Adipose tissue (tissue), 3 donors: ENCODE results near the gene NET1. TPM values are rescaled to one million over a fixed set of nuclear protein-coding genes. Genes with fewer than 3 reads are reported as not detected.
"Not testable (repeated sequence)": the region's sequence is repeated elsewhere in the genome, so short reads cannot be mapped to it uniquely, and the experiment has no call there.

Source experiments
- H3K27ac ChIP-seq: one replicate; pipeline ENCODE4 v1.5.1; 2013; ENCODE audit warnings: low read depth, low read length
- WGBS, 3 donors: extraction: QIAGEN DNeasy Blood & Tissue Kit; methylation state at CpG; one replicate each; pipeline ENCODE4 v1.1.7; 2013; 5-methylcytosine and 5-hydroxymethylcytosine counted together
- polyA plus RNA-seq, 3 donors: library from polyadenylated mRNA; stranded (reverse); fragments of 200-250 nt; gene quantifications; one replicate each; pipeline ENCODE4 v1.2.3, GENCODE V29; 2013
- donor health status: healthy with polysubstance abuse.
- donor health status: Bipolar disorder and iron deficiency.
- donor health status: healthy.

NET1 gene
- polyA plus RNA-seq, 3 donors = 32.4 to 96.2 (median 38.6) TPM

DNA sequence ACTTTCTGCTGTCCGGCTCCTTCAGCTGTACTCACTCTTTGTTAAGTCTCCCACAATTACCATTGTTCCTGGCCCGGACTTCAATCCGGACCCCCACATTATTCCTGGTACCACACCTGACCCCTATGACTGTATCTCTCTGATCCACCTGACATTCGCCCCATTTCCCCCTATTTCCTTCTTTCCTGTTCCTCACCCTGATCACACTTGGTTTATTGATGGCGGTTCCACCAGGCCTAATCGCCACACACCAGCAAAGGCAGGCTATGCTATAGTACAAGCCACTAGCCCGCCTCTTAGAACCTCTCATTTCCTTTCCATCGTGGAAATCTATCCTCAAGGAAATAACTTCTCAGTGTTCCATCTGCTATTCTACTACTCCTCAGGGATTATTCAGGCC is 62.7 kb downstream of the NET1 start:
- 95 to 98% (median 96%) methylated on average over 6 of the region's 8 CpGs for WGBS, 3 donors
- not testable (repeated sequence) for H3K27ac ChIP-seq

DNA sequence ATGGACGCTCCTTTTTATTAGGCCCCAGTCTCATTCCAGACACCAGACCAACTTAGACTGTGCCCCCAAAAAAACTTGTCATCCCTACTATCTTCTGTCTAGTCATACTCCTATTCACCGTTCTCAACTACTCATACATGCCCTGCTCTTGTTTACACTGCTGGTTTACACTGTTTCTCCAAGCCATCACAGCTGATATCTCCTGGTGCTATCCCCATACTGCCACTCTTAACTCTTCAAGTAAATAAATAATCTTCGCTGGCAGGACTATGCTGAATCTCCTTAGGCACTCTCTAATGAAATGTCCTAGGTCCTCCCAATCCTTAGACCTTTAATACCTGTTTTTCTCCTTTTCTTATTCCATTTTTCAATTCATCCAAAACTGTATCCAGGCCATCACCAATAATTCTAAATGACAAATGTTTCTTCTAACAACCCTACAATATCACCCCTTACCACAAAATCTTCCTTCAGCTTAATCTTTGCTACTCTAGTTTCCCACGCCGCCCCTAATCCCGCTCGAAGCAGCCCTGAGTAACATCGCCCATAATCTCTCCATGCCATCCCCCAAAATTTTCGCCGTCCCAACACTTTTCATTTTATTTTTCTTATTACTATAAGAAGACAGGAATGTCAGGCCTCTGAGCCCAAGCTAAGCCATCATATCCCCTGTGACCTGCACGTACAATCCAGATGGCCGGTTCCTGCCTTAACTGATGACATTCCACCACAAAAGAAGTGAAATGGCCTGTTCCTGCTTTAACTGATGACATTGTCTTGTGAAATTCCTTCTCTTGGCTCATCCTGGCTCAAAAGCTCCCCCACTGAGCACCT is 63.8 kb downstream of the NET1 start:
- H3K27ac ChIP-seq = not testable (repeated sequence)

DNA sequence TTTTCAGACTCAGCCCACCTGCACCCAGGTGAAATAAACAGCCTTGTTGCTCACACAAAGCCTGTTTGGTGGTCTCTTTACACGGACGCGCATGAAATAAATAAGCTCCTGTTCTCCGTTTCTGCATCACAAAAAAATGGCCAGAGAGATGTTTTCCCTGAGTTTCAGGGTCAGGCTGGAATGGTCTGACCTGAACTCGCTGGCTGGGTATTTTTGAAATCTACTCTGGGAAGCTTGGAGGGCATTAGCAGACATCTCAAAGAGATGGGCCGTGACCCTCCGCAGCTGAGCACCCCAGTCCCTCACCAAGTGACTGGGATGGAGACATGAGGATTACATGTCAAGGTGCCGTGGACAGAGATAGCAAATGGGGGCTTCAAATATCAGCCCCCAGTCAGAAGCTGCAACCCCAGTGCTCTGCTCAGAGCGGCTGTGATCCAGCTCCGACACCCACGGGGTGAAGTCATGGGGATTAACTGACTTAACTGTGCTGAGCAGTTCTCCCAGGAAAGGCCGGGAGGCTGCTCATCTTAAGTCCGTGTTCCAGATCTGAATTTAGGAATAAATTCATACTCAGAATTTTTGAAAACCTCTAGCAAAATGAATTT is 64.7 kb downstream of the NET1 start:
- WGBS, 3 donors = 86 to 89% (median 88%) methylated on average over 13 of the region's 13 CpGs

More for the DNA sequence above, 63.8 kb downstream of the NET1 start:
- WGBS, 3 donors = 93 to 94% (median 94%) methylated on average over 10 to 11 of the region's 12 CpGs

DNA sequence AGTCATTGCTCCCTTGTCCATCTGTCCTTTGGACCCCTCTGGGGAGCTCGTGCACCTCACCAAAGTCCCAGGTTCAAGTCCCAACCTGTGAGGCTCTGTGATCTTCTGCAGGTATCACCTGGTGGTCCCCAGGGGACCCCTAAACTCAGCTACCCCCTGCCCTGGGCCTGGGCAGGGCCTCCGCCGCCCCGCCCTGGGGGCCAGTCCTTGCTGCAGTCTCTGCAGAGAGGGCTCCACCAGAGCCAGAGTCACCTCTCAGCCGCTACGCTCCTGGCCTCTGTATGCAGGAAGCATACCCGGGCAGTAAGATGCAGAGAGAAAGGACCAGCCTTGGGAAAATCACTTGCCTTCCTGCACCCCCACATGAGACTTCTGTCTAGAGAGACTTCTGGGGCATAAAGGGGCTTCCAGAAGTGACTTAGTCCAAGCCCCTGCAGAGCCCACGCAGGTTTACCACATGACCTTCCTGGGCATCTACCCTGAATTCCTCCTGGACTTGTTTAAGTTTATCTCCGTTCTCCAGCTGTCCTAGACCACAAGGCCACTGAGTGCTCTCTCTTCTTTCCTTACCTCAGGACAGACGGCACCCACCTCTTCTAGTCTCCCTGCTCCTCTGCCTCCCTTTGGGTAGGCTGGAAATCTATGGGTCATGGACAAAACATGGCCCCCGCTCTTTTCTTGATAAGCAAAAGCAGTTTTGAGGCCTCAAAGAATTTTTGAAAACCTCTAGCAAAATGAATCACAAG is 65.8 kb downstream of the NET1 start:
- no peak overlapping the region for H3K27ac ChIP-seq
- 92 to 96% (median 93%) methylated on average over 11 of the region's 11 CpGs for WGBS, 3 donors

More for the DNA sequence above, 64.7 kb downstream of the NET1 start:
- H3K27ac ChIP-seq = no peak overlapping the region

DNA sequence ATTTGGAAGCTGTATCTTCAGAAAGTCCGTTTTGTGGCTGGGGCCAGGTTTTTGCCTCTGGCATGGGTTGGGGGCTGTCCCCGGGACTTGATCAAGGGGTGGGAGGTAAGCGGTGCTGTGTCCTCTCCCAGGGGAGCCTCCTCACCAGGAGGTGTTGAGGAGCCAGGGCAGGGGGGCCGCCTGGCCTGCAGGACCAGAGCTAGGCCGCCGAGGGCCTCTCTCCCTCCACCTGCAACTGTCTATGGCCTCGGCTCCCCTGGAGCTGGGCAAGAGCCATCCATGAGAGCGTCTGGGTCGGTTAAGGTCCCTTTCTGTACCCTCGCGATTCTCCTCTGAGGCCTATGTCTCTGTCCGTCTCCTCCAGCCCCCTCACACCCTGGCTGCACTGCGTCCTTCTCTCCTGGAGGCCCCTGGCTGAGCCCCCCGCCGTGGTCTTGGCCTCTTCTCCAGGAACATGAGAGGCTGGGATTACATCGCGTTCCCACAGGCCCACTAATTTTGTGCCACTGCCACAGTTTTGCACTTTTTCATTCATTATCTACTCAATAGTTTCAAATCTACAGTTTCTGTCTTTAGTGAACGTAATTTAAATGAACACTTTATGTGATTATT is 66.4 kb downstream of the NET1 start:
- no peak overlapping the region for H3K27ac ChIP-seq
- WGBS, 3 donors = 88 to 90% (median 90%) methylated on average over 18 of the region's 18 CpGs

DNA sequence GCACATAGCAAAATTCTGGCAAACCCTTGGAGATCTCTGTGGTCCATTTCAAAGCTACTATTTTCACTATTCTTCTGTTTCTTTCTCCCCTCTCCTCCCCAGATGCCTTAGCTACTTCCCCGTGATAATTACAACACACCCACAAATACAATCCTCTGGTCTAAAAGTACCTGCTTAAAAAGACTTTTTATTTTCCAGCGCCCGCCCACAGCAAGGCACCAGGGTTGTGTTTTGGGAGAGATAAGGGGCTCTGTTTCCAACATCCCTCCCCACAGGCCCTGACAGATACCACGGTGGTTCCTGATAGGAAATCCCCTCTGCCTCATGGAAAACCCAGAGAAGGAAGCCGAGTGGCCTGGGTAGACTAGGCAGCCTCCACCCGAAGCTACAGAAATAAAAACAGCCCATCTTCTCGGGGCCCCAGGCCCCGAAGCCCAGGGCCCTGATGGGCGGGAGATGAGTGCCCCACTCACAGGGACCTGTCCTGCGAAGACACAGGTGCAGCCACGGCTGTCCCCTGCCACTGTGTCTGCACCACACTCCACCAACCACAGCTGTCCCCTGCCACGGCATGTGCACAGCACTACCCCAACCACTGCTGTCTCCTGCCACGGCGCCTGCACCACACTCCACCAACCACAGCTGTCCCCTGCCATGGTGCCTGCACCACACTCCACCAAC is 67.3 kb downstream of the NET1 start:
- no peak overlapping the region for H3K27ac ChIP-seq
- WGBS, 3 donors = 55 to 87% (median 58%) methylated on average over 14 of the region's 14 CpGs

DNA sequence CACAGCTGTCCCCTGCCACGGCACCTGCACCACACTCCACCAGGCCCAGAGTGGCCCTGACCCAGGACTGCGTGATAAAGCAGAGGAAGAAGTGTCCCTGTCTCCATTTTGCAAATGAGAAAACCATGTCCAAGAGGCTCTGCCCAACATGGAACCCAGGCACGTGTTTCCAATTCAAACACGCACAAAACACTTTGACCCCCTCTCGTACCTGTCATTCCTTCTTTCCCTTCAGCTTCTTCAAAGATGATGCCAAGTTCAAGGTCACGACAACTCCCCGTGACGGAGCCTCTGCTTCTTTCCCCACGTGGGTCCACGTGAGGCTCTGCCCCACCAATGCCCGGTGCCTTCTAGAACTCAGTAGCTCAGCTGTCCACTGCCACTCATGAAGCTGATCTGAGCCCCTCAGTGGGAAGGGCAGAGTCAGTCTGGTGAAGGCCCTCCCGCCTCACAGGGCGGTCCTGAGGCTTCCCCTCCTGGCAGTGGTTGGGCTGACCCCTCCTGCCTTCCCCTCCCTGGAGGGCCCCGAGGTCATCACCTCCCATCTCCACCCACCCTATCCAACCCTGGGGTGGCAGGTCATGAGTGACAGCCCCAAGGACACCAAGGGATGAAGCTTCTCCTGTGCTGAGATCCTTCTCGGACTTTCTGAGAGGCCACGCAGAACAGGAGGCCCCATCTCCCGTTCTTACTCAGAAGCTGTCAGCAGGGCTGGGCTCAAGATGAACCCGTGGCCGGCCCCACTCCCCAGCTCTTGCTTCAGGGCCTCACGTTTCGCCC is 68.0 kb downstream of the NET1 start:
- no peak overlapping the region for H3K27ac ChIP-seq
- WGBS, 3 donors = 89 to 90% (median 89%) methylated on average over 21 of the region's 21 CpGs

DNA sequence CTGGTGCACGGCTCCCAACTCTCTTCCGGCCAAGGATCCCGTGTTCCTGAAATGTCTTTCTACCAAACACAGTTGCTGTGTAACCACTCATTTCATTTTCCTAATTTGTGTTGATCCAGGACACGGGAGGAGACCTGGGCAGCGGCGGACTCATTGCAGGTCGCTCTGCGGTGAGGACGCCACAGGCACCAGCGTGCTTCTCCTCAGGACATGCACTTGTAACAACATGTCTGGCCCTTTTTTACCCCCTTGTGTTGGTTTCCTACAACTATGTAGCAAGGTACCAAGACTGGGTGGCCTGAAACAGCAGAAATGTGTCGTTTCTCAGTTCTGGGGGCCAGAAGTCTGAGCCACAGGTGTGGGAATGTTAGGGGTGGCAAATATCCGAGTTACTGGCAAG is 68.8 kb downstream of the NET1 start:
- H3K27ac ChIP-seq = no peak overlapping the region
- 91 to 97% (median 95%) methylated on average over 12 of the region's 12 CpGs for WGBS, 3 donors

DNA sequence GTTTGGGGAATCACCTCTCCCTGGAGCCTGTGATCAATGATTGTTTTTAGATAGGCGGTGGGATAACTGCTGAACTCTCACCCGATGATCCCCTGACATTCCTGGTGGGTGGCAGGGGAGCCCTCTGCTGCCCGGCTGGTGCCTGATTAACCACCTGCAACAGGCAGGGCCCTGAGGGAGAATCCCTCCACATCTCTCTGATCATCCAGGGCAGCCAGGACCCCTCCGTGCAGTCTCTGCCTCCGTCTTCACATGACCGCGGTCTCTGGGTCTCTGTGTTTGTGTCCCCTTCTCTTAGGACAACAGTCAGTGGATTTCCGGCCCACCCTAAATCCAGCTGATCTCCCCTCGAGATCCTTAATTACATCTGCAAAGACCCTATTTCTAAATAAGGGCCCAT is 69.7 kb downstream of the NET1 start:
- no peak overlapping the region for H3K27ac ChIP-seq
- 93 to 97% (median 96%) methylated on average over 9 of the region's 9 CpGs for WGBS, 3 donors

DNA sequence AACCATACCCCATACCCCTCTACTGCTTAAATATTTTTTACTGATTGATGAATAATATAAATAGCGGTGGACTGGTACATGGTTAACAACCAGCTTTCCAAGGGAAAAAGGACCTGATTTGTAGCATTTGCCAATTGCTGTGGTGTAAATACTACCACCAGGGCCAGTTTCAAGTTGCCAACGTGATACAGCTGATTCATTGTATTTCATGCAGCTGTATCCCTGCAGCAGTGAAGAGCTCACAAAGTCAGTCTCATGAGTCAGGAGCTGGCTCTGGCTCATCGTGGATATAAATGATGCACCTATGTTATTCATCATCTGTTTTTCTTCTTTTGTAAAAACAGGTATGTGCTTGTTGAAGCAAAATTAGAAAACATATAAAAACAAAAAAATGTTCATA is 71.8 kb downstream of the NET1 start:
- 83 to 88% (median 88%) methylated on average over 3 of the region's 3 CpGs for WGBS, 3 donors
- H3K27ac ChIP-seq = no peak overlapping the region

DNA sequence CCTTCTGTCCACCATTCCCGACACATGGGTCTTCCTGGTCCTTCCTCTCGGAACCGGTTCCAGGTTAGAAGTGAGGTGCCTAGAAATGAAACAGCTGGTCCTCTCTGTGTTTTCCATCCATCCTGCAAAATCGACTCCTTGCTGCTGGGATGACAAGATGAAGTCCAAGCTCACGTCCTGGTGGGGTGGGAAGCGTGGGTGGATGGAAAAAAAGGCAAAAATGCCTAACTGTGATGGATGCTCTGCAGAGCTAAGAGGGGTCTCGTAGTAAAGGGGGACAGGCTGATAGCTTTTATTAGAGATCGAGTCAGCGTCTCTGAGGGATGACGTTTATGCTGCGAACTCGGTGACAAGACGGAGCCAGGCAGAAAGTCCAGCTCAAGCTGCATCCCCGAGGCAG is 72.9 kb downstream of the NET1 start:
- no peak overlapping the region for H3K27ac ChIP-seq
- 87 to 90% (median 89%) methylated on average over 11 to 14 of the region's 14 CpGs for WGBS, 3 donors

DNA sequence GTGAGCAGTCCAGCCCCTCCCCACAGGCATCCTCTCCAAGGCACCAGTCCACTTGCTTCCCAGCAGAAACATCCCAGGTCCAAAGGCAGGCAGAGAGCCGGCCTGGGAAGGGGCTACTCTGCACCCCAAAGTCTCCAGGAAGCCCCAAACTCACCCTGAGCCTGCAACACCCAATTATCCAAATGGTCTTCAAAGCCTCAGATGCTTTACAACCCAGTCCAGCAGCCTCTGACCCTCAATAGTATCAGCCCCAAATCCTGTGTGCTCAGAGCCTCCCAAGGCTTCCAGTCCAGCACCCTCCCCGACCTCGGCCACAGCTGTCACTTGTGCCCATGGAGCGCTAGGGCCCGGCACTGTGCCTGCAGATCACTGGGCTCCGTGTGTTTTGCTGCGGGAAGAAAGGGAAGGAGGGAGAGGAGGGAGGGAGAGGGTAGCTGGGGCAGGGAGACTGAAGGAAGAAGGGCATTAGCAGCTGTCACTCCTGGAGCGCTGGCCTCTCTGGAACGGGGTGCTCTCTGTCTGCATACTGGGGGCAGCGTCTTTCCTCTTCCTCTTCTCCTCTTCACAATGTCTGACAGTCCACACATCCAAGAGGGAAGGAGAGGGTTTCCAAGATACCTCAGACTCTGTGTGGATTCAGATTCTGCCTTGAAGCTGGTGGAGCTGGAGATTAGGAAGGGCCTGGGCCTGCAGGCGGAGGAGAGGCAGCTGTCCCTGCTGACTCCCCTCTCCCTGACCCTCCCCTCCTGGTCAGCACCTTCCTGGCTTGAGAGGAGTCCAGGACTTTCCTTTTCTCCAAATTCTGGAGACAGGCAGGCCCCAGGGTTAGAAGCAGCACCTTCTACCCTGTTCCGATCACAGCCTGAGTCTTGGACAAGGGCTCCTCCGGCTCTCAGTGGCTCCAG is 73.8 kb downstream of the NET1 start:
- no peak overlapping the region for H3K27ac ChIP-seq
- 80 to 86% (median 80%) methylated on average over 13 of the region's 13 CpGs for WGBS, 3 donors

DNA sequence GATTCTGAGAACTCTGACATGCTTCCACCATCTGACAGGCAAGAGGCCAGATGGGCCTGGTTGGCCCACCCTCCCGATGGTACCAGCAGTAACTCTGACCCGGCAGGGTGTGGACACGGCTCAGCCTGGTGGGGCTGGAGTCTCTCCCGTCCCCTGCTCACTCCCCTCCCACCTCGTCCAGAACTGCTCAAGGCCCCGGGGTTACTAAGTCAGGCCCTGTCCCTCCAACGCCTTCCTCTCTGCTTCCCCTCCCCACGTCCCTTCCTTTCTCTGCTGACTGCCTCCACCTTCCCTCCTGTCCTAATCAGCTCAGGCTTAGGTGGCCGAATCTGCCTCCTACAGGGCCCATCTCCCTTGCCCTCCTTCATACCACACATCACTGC is 74.5 kb downstream of the NET1 start:
- 69 to 87% (median 71%) methylated on average over 9 of the region's 9 CpGs for WGBS, 3 donors
- no peak overlapping the region for H3K27ac ChIP-seq

DNA sequence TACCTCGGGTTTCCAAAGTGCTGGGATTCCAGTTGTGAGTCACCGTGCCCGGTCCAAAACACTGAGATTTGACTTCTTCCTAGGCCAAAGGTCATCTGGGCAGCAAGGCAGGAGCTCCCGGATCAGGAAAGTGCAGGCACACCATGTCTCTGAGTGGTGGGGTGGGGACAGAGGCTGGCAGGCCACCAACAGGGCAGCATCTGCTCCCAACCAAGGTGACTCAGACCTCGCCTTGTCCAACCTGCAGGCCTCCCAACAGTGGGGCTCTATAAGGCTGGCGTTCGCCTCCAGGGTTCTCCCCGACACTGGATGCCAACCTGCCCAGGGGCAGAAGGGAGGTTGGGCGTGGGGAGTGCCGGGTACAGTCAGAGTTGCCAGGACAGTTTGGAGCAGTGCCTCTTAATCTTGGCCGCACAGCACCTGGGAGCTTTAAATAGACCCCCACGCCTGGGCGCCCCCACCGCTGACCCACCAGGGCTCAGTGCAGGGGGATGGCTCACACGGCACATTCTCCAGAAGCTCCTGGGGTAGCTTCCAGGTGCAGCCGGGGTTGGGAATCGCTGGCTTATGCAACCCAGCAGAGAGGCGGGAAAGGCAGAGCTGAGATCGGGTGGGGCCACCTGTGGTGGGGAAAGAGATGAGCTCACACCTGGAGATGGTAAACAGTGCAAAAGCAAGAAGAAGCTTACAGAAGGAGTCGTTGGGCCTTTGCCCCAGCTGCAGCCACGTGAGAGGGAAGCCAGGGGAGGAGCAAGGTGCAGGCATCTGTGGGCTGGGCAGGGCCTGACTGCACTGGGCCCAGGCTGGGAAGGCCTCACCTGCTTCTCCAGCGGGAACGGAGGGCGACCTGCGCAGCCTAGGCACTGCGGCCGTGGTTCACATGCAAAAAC is 76.2 kb downstream of the NET1 start:
- no peak overlapping the region for H3K27ac ChIP-seq
- 58 to 84% (median 79%) methylated on average over 27 of the region's 27 CpGs for WGBS, 3 donors

DNA sequence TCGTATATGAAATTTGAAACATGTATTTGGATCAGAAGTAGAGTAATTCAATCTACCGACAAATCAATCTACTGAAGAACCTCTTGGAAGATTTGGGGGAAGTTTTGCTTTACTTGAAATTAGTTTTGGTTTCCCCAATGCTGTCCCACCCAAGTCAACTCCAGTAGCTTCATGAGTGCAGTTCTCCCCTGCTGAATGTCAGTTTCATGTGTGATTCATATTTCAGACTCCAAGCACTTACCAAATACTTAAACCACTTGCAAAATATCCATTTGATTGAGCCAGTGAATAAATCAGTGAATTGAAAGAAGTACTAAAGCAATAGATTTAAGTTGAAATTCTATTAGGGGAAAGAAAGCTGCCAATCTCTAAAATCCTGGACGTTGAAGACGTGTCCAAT is 77.7 kb downstream of the NET1 start:
- WGBS, 3 donors = 90 to 92% (median 91%) methylated on average over 4 of the region's 4 CpGs
- H3K27ac ChIP-seq = no peak overlapping the region
